Urinary bladder (tissue), 4 donors: Measurements from ENCODE around the gene HNRNPM. TPM values are rescaled to one million over a fixed set of nuclear protein-coding genes. Genes with fewer than 3 reads are reported as not detected.

Experiments
- DNase-seq: peaks from one replicate; pipeline ENCODE4 v3.0.0-alpha.2; 2015; ENCODE audit errors: extremely low spot score
- H3K27ac ChIP-seq: one replicate; pipeline ENCODE4 v1.5.1; 2013; ENCODE audit warnings: low read depth, mild to moderate bottlenecking, moderate library complexity
- H3K36me3 ChIP-seq: one replicate; pipeline ENCODE4 v1.6.1; 2013; ENCODE audit warnings: mild to moderate bottlenecking, moderate library complexity; ENCODE audit not compliant: insufficient read depth
- H3K4me1 ChIP-seq: one replicate; pipeline ENCODE4 v1.6.1; 2013; ENCODE audit warnings: mild to moderate bottlenecking, moderate library complexity; ENCODE audit not compliant: insufficient read depth
- H3K4me3 ChIP-seq: one replicate; pipeline ENCODE4 v1.5.1; 2013; ENCODE audit warnings: low read depth, low read length
- WGBS: extraction: QIAGEN DNeasy Blood & Tissue Kit; methylation state at CpG from one replicate; pipeline ENCODE4 v1.1.7; 2013; 5-methylcytosine and 5-hydroxymethylcytosine counted together
- polyA plus RNA-seq: library from polyadenylated mRNA; stranded (reverse); fragments of 200-250 nt; gene quantifications from one replicate; pipeline ENCODE4 v1.2.3, GENCODE V29; 2013
- total RNA-seq: library from RNA; depleted of rRNA; stranded (reverse); fragments of >200 nt; gene quantifications from one replicate; pipeline ENCODE4 v1.2.3, GENCODE V29; 2014
- donor health status: healthy with polysubstance abuse.
- donor health status: healthy.

The HNRNPM gene
- total and polyA plus RNA-seq, 2 donors = 63.7 to 173 TPM

GRCh38 chr19:8528500-8528899 lies 83.7 kb downstream of the HNRNPM start:
- 68% methylated on average over 4 of the region's 4 CpGs for WGBS
- Histone ChIP-seq H3K27ac (no peak overlapping the region), H3K36me3 (no peaks in the 10 kb centered on the region), H3K4me1 (no peaks in the 10 kb centered on the region), H3K4me3 (no peak overlapping the region)
- DNase-seq = no peak

- no peak overlapping the region for H3K4me3 ChIP-seq
- no peak overlapping the region for H3K27ac ChIP-seq
- 95% methylated on average over 4 of the region's 4 CpGs for WGBS
- no peaks in the 10 kb centered on the region for H3K4me1 ChIP-seq
- no peaks in the 10 kb centered on the region for H3K36me3 ChIP-seq
- DNase-seq = no peak
Measured at GRCh38 chr19:8529369-8530006, 84.7 kb downstream of the HNRNPM start.

GRCh38 chr19:8530061-8530679 lies 85.4 kb downstream of the HNRNPM start:
- DNase-seq = no peak
- H3K36me3 ChIP-seq = no peaks in the 10 kb centered on the region
- H3K4me3 ChIP-seq = no peak overlapping the region
- no peak overlapping the region for H3K27ac ChIP-seq
- H3K4me1 ChIP-seq = no peaks in the 10 kb centered on the region
- WGBS = 92% methylated on average over 35 of the region's 35 CpGs

- Histone ChIP-seq H3K27ac (no peak overlapping the region), H3K36me3 (no peaks in the 10 kb centered on the region), H3K4me1 (no peaks in the 10 kb centered on the region), H3K4me3 (no peak overlapping the region)
- no peak for DNase-seq
- WGBS = 83% methylated on average over 7 of the region's 7 CpGs
Measured at GRCh38 chr19:8531470-8531869, 86.7 kb downstream of the HNRNPM start.

- no peaks in the 10 kb centered on the region for H3K4me1 ChIP-seq
- H3K27ac ChIP-seq = no peak overlapping the region
- H3K4me3 ChIP-seq = no peak overlapping the region
- H3K36me3 ChIP-seq = no peaks in the 10 kb centered on the region
- WGBS = 86% methylated on average over 2 of the region's 2 CpGs
- DNase-seq = no peak
Measured at GRCh38 chr19:8532225-8532624, 87.5 kb downstream of the HNRNPM start.

- H3K27ac ChIP-seq = no peak overlapping the region
- no peaks in the 10 kb centered on the region for H3K36me3 ChIP-seq
- DNase-seq = no peak
- no peaks in the 10 kb centered on the region for H3K4me1 ChIP-seq
- no peak overlapping the region for H3K4me3 ChIP-seq
- WGBS = 78% methylated on average over 22 of the region's 22 CpGs
Measured at GRCh38 chr19:8536282-8536681, 91.5 kb downstream of the HNRNPM start.

GRCh38 chr19:8537099-8537498 lies 92.3 kb downstream of the HNRNPM start:
- WGBS = 92% methylated on average over 3 of the region's 3 CpGs
- no peak overlapping the region for H3K27ac ChIP-seq
- H3K36me3 ChIP-seq = no peaks in the 10 kb centered on the region
- H3K4me3 ChIP-seq = no peak overlapping the region
- H3K4me1 ChIP-seq = no peaks in the 10 kb centered on the region
- DNase-seq = no peak

Other genes starting within 250 kb of the HNRNPM start
- gene CERS4, start 235.6 kb upstream of the HNRNPM start, total RNA-seq = 18.5 TPM
- gene CERS4, start 235.6 kb upstream of the HNRNPM start, polyA plus RNA-seq = 38.6 TPM
- gene CD320, start 136.6 kb upstream of the HNRNPM start, total RNA-seq = 7.9 TPM
- gene CD320, start 136.6 kb upstream of the HNRNPM start, polyA plus RNA-seq = 52.1 TPM
- 11.6 TPM for gene NDUFA7, start 123.6 kb upstream of the HNRNPM start, total RNA-seq
- 93.1 TPM for gene NDUFA7, start 123.6 kb upstream of the HNRNPM start, polyA plus RNA-seq
- 301 TPM for gene RPS28, start 123.5 kb upstream of the HNRNPM start, total RNA-seq
- gene RPS28, start 123.5 kb upstream of the HNRNPM start, polyA plus RNA-seq = 758 TPM
- gene KANK3, start 101.7 kb upstream of the HNRNPM start, total RNA-seq = 8.1 TPM
- gene KANK3, start 101.7 kb upstream of the HNRNPM start, polyA plus RNA-seq = 13.0 TPM
- 1.3 TPM for gene ANGPTL4, start 80.8 kb upstream of the HNRNPM start, total RNA-seq
- gene ANGPTL4, start 80.8 kb upstream of the HNRNPM start, polyA plus RNA-seq = 14.6 TPM
- 63.9 TPM for gene RAB11B, start 54.6 kb upstream of the HNRNPM start, total RNA-seq
- gene RAB11B, start 54.6 kb upstream of the HNRNPM start, polyA plus RNA-seq = 131 TPM
- gene MARCHF2, start 31.7 kb upstream of the HNRNPM start, total RNA-seq = 38.8 TPM
- 98.2 TPM for gene MARCHF2, start 31.7 kb upstream of the HNRNPM start, polyA plus RNA-seq
- gene PRAM1, start 57.7 kb downstream of the HNRNPM start, total RNA-seq = 0.58 TPM
- gene PRAM1, start 57.7 kb downstream of the HNRNPM start, polyA plus RNA-seq = 0.85 TPM
- 4.6 TPM for gene ZNF414, start 69.2 kb downstream of the HNRNPM start, total RNA-seq
- 40.1 TPM for gene ZNF414, start 69.2 kb downstream of the HNRNPM start, polyA plus RNA-seq
- gene MYO1F, start 132.5 kb downstream of the HNRNPM start, total RNA-seq = 7.5 TPM
- gene MYO1F, start 132.5 kb downstream of the HNRNPM start, polyA plus RNA-seq = 7.7 TPM
- 44.3 TPM for gene ADAMTS10, start 165.7 kb downstream of the HNRNPM start, total RNA-seq
- 26.4 TPM for gene ADAMTS10, start 165.7 kb downstream of the HNRNPM start, polyA plus RNA-seq
- not detected for gene NFILZ, start 185.7 kb downstream of the HNRNPM start, total RNA-seq
- gene NFILZ, start 185.7 kb downstream of the HNRNPM start, polyA plus RNA-seq = not detected